GM12874 (cell line): ENCODE data around the gene PAPSS2.

Source experiments
- TF ChIP-seq, protein P1 (sequence below): IDR thresholded peaks from 2 replicates; pipeline ENCODE4 v1.5.1; 2011; ENCODE audit warnings: low read depth, mild to moderate bottlenecking, control low read depth, low read length, moderate library complexity; ENCODE audit not compliant: insufficient read depth

PAPSS2 gene

DNA sequence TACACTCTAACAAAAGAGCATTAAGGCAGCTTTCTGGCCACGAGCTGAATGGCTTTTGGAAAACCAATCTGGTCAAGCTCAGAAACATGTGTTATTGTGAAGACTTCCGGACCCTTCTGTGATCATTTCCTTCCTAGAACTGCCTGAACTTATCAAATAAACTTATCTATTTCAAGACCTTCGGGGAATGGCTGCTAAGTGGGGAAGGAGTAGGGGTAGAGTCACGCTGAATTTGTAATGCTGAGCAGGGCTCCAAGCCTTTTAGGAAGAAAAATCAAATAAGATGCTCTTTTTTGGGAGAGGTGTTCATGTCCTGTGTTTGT, 56.6 kb downstream of the PAPSS2 start:
- TF ChIP-seq, protein P1, sequence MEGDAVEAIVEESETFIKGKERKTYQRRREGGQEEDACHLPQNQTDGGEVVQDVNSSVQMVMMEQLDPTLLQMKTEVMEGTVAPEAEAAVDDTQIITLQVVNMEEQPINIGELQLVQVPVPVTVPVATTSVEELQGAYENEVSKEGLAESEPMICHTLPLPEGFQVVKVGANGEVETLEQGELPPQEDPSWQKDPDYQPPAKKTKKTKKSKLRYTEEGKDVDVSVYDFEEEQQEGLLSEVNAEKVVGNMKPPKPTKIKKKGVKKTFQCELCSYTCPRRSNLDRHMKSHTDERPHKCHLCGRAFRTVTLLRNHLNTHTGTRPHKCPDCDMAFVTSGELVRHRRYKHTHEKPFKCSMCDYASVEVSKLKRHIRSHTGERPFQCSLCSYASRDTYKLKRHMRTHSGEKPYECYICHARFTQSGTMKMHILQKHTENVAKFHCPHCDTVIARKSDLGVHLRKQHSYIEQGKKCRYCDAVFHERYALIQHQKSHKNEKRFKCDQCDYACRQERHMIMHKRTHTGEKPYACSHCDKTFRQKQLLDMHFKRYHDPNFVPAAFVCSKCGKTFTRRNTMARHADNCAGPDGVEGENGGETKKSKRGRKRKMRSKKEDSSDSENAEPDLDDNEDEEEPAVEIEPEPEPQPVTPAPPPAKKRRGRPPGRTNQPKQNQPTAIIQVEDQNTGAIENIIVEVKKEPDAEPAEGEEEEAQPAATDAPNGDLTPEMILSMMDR: no peak

DNA sequence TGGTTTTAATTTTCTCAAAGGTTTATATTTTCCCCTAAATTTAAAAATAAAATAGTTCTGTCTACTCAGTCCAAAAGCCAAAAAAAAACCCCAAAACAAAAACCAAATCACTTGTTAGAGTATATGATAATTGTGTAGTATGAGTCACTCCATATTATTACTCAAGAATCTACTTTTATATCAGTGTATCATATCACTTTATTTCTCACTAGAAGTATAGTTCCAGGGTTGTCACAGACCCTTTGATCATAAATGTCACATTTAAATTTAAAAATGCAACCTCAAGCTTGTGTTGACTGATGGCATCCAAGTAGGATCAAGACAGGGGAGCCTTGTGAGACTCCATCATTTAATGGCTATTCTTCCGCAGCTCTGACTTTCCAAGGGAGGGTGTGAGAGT, 61.0 kb downstream of the PAPSS2 start:
- TF ChIP-seq, protein P1: no peak

DNA sequence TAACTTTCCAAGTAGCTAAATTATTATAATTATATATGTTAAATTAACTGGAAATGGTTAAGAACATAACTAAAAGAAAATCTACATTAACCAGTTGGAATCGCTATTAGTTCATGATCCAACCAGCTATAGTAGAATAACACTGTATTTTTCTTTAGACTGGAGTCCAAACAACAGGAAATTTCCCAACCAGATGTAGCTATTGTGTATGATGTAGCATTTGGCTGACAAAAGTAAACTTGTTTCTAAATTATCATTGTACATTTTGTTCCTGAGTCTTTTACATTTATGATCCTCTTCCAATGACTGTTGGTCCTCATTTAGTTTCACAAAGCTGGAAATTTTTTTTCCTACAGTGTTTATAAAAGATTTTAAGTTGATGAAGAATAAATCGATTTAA, 62.1 kb downstream of the PAPSS2 start:
- TF ChIP-seq, protein P1: no peak

DNA sequence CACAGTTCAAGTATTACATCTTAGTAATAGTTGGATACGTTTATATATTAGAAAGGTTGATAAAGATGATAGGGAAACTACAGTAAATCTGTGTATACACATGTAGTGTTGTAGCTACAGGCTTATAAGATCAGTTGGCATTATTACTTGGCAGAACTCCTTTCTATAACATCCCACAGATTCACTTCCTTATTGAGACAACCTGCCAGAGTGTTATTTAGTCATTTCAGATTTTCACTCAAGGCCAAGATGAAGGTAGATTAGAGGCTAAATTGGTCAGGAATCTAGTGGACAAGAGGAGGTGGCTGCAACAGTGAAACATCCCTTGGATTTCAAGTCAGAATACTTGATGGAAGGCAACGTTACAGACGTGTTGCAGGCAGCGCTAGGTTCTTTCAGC, 63.0 kb downstream of the PAPSS2 start:
- TF ChIP-seq, protein P1: no peak

DNA sequence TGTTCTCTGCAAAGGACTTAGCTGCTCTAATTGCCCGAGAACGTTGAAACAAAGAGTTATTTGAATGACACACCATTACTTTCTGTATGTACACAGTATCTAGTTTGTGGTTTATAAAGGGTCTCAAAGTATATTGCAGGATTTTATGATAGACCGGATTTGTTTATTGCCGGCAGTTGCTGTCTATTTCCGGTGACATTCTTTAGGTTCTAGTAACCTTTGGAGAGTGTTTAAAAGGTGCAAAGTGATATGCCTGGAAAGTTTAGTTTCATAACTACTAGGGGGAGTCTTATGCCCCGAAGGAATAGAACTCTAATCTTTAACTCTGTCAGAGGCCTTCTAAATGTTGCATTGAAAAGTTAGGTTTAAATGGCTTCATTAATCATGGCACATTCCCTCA, 63.8 kb downstream of the PAPSS2 start:
- TF ChIP-seq, protein P1: no peak

DNA sequence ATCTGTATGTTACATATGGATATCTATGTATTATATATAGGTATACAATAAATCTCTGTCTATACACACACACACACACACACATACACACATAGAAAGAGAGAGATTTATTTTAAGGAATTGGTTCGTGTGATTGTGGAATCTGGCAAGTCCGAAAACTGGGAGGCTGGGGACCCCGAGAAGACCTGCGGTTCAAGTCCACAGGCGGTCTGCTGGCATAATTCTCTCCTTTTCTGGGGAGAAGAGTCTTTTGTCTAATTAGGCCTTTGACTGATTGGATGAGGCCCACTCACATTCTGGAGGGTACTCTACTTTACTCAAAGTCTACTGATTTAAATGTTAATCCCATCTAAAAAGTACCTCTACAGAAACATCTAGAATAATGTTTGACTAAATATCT, 65.1 kb downstream of the PAPSS2 start:
- TF ChIP-seq, protein P1: no peak

DNA sequence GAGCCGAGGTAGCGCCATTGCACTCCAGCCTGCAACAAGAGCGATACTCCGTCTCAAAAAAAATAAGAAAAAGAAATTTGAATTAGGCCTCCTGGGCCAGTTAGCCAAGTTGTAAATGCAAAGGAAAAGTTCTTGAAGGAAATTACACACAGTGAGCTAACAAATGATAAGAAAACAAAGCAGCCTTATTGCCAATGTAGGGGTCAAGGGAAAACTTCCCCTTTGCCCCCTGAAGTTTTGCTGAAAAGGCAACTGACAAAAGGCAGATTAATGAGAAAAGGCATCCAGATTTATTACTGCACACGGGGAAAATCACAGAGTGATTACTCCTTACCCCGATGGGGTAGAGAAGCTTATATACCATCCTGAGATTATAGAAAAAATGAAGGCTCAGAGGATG, 70.3 kb downstream of the PAPSS2 start:
- TF ChIP-seq, protein P1: no peak

DNA sequence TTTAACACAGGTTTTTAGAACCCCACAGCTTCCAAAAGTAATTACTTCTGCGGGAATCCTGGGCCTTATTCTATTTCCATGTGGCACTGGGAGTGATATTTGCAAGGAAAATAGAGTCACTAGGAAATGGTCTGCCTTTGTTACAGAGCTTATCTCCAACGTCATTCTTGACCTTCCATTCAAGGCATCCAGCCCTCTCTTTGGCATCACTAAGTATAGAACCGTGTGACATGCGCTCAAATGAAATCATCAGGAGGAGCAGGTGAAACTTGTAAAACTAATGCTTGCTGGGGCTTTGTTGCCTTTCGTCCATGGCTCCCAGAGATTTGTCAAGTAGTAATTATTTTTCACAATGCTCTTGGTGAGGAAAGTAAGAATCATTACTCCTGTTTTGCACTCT, 73.4 kb downstream of the PAPSS2 start:
- TF ChIP-seq, protein P1: no peak
